WTC11 (cell line): ENCODE data around the gene PTPN4. TPM values are rescaled to one million over a fixed set of nuclear protein-coding genes. Genes with fewer than 3 reads are reported as not detected.

ENCODE experiments used
- ATAC-seq: fragments of 200-7000 bp; cut with Tn5 transposase; 2 replicates; pipeline ENCODE4 v1.10.0; 2021; ENCODE audit warnings: mild to moderate bottlenecking, moderate library complexity
- CTCF ChIA-PET: fragments of 300-600 bp; sonication (Branson Sonifier 250); formaldehyde crosslinking; loops from one replicate; lab custom pipeline; 2021; ENCODE audit warnings: antibody characterized with exemption; lab: Charles Lee
- POLR2A ChIA-PET: fragments of 350-600 bp; sonication (Branson Sonifier 250); formaldehyde crosslinking; loops from one replicate; lab custom pipeline; 2021; ENCODE audit warnings: antibody characterized with exemption; lab: Charles Lee
- DNase-seq: peaks from one replicate; pipeline ENCODE4 v3.0.0; 2021; ENCODE audit warnings: low spot score
- H3K27ac Mint-ChIP-seq: 2 replicates; pipeline ENCODE4 v1.8.0; 2021; ENCODE audit warnings: mixed read lengths
- H3K27me3 Mint-ChIP-seq: 2 replicates; pipeline ENCODE4 v1.8.0; 2021; ENCODE audit warnings: low read depth, mild to moderate bottlenecking, moderate library complexity, mixed read lengths
- H3K36me3 Mint-ChIP-seq: 2 replicates; pipeline ENCODE4 v1.8.0; 2021; ENCODE audit warnings: mixed read lengths
- H3K4me1 Mint-ChIP-seq: 2 replicates; pipeline ENCODE4 v1.8.0; 2022; ENCODE audit warnings: mixed read lengths
- H3K4me3 Mint-ChIP-seq: 2 replicates; pipeline ENCODE4 v1.8.0; 2021; ENCODE audit warnings: mild to moderate bottlenecking, moderate library complexity, mixed read lengths
- H3K9me3 Mint-ChIP-seq: 2 replicates; pipeline ENCODE4 v1.8.0; 2021; ENCODE audit warnings: mixed read lengths
- AR ChIP-seq: fragments of 250-450 bp; sonication (Bioruptor Pico); IDR thresholded peaks from 2 replicates; pipeline ENCODE4 v1.9.0; 2021; ENCODE audit warnings: mild to moderate bottlenecking
- ATF1 ChIP-seq: sonication (generic); formaldehyde crosslinking; IDR thresholded peaks from 2 replicates; pipeline ENCODE4 v1.8.1; 2023; ENCODE audit warnings: mild to moderate bottlenecking, moderate library complexity, missing genetic modification reagents
- CBFB ChIP-seq: sonication (generic); formaldehyde crosslinking; IDR thresholded peaks from 2 replicates; pipeline ENCODE4 v1.8.1; 2022; ENCODE audit warnings: mild to moderate bottlenecking, low read depth, missing genetic modification reagents
- CREB1 ChIP-seq: sonication (generic); formaldehyde crosslinking; IDR thresholded peaks from 2 replicates; pipeline ENCODE4 v1.8.0; 2023; ENCODE audit warnings: mild to moderate bottlenecking, missing genetic modification reagents
- FOXP1 ChIP-seq: sonication (generic); formaldehyde crosslinking; IDR thresholded peaks from 2 replicates; pipeline ENCODE4 v1.8.0; 2022; ENCODE audit warnings: missing genetic modification reagents, mild to moderate bottlenecking, moderate library complexity, borderline replicate concordance
- GRHL2 ChIP-seq: fragments of 250-450 bp; sonication (Bioruptor Pico); IDR thresholded peaks from 2 replicates; pipeline ENCODE4 v1.8.0; 2022; ENCODE audit warnings: mild to moderate bottlenecking, moderate library complexity; ENCODE audit not compliant: insufficient replicate concordance, severe bottlenecking
- KAT7 ChIP-seq: sonication (generic); formaldehyde crosslinking; IDR thresholded peaks from 2 replicates; pipeline ENCODE4 v1.8.1; 2023; ENCODE audit warnings: missing genetic modification reagents, mild to moderate bottlenecking, borderline replicate concordance
- MLX ChIP-seq: sonication (generic); formaldehyde crosslinking; IDR thresholded peaks from 2 replicates; pipeline ENCODE4 v1.8.1; 2023; ENCODE audit warnings: mild to moderate bottlenecking, missing genetic modification reagents, moderate library complexity
- NR3C1 ChIP-seq: sonication (generic); formaldehyde crosslinking; conservative IDR thresholded peaks from 2 replicates; pipeline ENCODE4 v1.8.1; 2023; ENCODE audit warnings: low read depth, mild to moderate bottlenecking, missing genetic modification reagents
- PRRX2 ChIP-seq: fragments of 250-450 bp; sonication (Bioruptor Pico); IDR thresholded peaks from 2 replicates; pipeline ENCODE4 v1.8.0; 2021; ENCODE audit warnings: mild to moderate bottlenecking
- TEAD1 ChIP-seq: sonication (generic); formaldehyde crosslinking; IDR thresholded peaks from 2 replicates; pipeline ENCODE4 v1.8.0; 2022; ENCODE audit warnings: mild to moderate bottlenecking, missing genetic modification reagents
- ZNF121 ChIP-seq: sonication (generic); formaldehyde crosslinking; IDR thresholded peaks from 2 replicates; pipeline ENCODE4 v1.8.0; 2023; ENCODE audit warnings: missing genetic modification reagents
- total RNA-seq: library from RNA; stranded (reverse); gene quantifications from 3 replicates; pipeline ENCODE4 v1.2.3, GENCODE V29; 2021
- TF ChIP-seq, protein P1 (sequence below): sonication (generic); formaldehyde crosslinking; IDR thresholded peaks from 2 replicates; pipeline ENCODE4 v1.8.0; 2022; ENCODE audit warnings: missing genetic modification reagents
- TF ChIP-seq, protein P2 (sequence below): fragments of 250-450 bp; sonication (Bioruptor Pico); IDR thresholded peaks from 2 replicates; pipeline ENCODE4 v1.9.0; 2021; ENCODE audit warnings: moderate library complexity, mild to moderate bottlenecking, inconsistent platforms, borderline replicate concordance
- TF ChIP-seq, protein P3 (sequence below): sonication (generic); formaldehyde crosslinking; IDR thresholded peaks from 2 replicates; pipeline ENCODE4 v1.8.1; 2023; ENCODE audit warnings: mild to moderate bottlenecking, moderate library complexity, missing genetic modification reagents

The PTPN4 gene
- total RNA-seq, 1 experiment from 2014 or later, result 85.8 TPM

DNA sequence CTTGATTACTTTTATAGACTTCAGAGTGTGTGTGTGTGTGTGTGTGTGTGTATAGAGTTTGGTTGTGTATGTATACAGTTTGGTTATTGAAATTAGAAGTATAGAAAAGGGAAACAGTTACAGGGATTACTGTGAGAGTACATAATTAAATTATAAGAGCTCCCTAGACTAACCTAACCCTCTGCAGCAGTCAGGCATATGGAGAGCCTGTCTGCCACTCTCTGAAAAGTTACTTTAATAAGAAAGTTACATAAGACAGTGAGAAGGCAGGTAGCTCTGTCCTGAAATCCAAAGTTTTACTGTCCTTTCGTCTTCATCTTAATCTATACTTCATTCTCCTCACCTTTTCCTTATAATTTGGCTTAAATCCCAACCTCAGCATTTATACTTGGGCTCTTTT lies 181.7 kb downstream of the PTPN4 start:
- TF ChIP-seq, protein P1, sequence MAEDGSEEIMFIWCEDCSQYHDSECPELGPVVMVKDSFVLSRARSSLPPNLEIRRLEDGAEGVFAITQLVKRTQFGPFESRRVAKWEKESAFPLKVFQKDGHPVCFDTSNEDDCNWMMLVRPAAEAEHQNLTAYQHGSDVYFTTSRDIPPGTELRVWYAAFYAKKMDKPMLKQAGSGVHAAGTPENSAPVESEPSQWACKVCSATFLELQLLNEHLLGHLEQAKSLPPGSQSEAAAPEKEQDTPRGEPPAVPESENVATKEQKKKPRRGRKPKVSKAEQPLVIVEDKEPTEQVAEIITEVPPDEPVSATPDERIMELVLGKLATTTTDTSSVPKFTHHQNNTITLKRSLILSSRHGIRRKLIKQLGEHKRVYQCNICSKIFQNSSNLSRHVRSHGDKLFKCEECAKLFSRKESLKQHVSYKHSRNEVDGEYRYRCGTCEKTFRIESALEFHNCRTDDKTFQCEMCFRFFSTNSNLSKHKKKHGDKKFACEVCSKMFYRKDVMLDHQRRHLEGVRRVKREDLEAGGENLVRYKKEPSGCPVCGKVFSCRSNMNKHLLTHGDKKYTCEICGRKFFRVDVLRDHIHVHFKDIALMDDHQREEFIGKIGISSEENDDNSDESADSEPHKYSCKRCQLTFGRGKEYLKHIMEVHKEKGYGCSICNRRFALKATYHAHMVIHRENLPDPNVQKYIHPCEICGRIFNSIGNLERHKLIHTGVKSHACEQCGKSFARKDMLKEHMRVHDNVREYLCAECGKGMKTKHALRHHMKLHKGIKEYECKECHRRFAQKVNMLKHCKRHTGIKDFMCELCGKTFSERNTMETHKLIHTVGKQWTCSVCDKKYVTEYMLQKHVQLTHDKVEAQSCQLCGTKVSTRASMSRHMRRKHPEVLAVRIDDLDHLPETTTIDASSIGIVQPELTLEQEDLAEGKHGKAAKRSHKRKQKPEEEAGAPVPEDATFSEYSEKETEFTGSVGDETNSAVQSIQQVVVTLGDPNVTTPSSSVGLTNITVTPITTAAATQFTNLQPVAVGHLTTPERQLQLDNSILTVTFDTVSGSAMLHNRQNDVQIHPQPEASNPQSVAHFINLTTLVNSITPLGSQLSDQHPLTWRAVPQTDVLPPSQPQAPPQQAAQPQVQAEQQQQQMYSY (CRISPR knock-in tag), result no peak
- TF ChIP-seq, protein P2, sequence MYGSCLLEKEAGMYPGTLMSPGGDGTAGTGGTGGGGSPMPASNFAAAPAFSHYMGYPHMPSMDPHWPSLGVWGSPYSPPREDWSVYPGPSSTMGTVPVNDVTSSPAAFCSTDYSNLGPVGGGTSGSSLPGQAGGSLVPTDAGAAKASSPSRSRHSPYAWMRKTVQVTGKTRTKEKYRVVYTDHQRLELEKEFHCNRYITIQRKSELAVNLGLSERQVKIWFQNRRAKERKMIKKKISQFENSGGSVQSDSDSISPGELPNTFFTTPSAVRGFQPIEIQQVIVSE (CRISPR knock-in tag), result no peak
- no peak for TF ChIP-seq TEAD1 (CRISPR knock-in tag)
- POLR2A ChIA-PET, result no interaction called here
- Mint-ChIP-seq H3K4me1 (no peaks in the 10 kb centered on the region), H3K4me3 (no peak overlapping the region), H3K27ac (no peak overlapping the region), H3K36me3 (peaks cover 15% of the 10 kb centered on the region), H3K9me3 (no peaks in the 10 kb centered on the region), H3K27me3 (no peaks in the 10 kb centered on the region)
- ATAC-seq, result no peak
- no peak for DNase-seq
- CTCF ChIA-PET, result interaction anchor here (0.6 kb wide), 1 partner anchor 815 kb away, joined by 3 read pairs; no protein-coding TSS in a partner anchor

DNA sequence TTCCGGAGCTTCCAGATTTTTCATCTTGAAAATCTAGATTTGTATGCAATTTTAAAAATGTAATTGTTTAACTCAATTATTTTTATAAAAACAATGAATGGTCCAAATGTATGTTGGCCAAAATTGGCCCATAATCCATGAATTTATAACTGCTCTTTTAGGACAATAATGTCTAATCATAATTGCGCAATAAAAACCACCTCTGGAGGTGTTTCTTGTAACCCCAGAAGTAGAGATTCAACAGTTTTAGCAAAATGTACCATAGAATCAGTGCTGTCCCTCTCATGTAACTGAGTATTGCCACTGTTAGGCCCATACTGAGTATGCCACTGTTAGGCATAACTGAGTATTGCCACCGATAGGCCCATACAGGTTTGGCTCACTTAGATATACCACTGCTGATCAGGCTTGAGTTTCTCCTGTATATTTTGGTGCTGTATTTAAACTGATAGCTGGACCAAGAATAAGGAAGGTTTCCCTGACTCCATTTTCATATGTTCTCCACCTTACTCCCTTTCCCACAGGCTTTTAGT lies 182.3 kb downstream of the PTPN4 start:
- Mint-ChIP-seq H3K27me3 (no peaks in the 10 kb centered on the region), H3K4me1 (no peaks in the 10 kb centered on the region), H3K27ac (no peak overlapping the region), H3K4me3 (no peak overlapping the region)
- TF ChIP-seq CBFB (CRISPR knock-in tag) (no peak), GRHL2 (CRISPR knock-in tag) (no peak), KAT7 (CRISPR knock-in tag) (no peak), ZNF121 (CRISPR knock-in tag) (no peak), ATF1 (CRISPR knock-in tag) (no peak), NR3C1 (CRISPR knock-in tag) (no peak), FOXP1 (CRISPR knock-in tag) (no peak), AR (CRISPR knock-in tag) (no peak), CREB1 (CRISPR knock-in tag) (no peak), MLX (CRISPR knock-in tag) (no peak), PRRX2 (CRISPR knock-in tag) (no peak)
- TF ChIP-seq, protein P2 (CRISPR knock-in tag), result no peak
- TF ChIP-seq, protein P3, sequence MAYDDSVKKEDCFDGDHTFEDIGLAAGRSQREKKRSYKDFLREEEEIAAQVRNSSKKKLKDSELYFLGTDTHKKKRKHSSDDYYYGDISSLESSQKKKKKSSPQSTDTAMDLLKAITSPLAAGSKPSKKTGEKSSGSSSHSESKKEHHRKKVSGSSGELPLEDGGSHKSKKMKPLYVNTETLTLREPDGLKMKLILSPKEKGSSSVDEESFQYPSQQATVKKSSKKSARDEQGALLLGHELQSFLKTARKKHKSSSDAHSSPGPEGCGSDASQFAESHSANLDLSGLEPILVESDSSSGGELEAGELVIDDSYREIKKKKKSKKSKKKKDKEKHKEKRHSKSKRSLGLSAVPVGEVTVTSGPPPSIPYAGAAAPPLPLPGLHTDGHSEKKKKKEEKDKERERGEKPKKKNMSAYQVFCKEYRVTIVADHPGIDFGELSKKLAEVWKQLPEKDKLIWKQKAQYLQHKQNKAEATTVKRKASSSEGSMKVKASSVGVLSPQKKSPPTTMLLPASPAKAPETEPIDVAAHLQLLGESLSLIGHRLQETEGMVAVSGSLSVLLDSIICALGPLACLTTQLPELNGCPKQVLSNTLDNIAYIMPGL (CRISPR knock-in tag), result no peak
- TF ChIP-seq, all 79 proteins: peak for 0
- DNase-seq, result no peak
- Mint-ChIP-seq H3K9me3 (no peaks in the 10 kb centered on the region), H3K36me3 (peaks cover 9% of the 10 kb centered on the region)
- ATAC-seq, result no peak
- ChIA-PET POLR2A (no interaction called here), CTCF (no interaction called here)
